ENCODE data around the gene ZNF665. TPM values are rescaled to one million over a fixed set of nuclear protein-coding genes. Genes with fewer than 3 reads are reported as not detected.

ZNF665 gene
- polyA plus RNA-seq, 1 donor from 2014 or later = 2.6 TPM

GRCh38 chr19:53158119-53158656, 35.0 kb downstream of the ZNF665 start:
- no peaks in the 10 kb centered on the region for H3K79me2 ChIP-seq (replicated peaks; ENCODE audit: insufficient read depth, low read length)
- H3K27ac ChIP-seq (ENCODE audit: low read length) = peak overlapping the region; percentile 8
- H3K9me3 ChIP-seq (ENCODE audit: low read length) = no peaks in the 10 kb centered on the region
- peak overlapping the region; percentile 86 for H3K4me3 ChIP-seq (ENCODE audit: low read length)
- H3K27me3 ChIP-seq (ENCODE audit: insufficient read depth, low read depth, low read length) = no peaks in the 10 kb centered on the region
- no peaks in the 10 kb centered on the region for H3K9me2 ChIP-seq (ENCODE audit: insufficient read depth, low read length)
- H4K20me1 ChIP-seq (ENCODE audit: insufficient read depth) = no peaks in the 10 kb centered on the region
- no peaks in the 10 kb centered on the region for H3K36me3 ChIP-seq (ENCODE audit: insufficient read depth, low read length)
- H2AFZ ChIP-seq (ENCODE audit: low read depth, low read length) = no peak overlapping the region
- H3F3A ChIP-seq (ENCODE audit: insufficient read depth, low read length, poor library complexity, severe bottlenecking) = no peaks in the 10 kb centered on the region
- H3K9ac ChIP-seq (ENCODE audit: low read length) = peak overlapping the region; percentile 72
- peak overlapping the region; percentile 89 for H3K4me2 ChIP-seq (ENCODE audit: low read length)
- TF ChIP-seq TAF1 (IDR thresholded peaks at IDR 0.05; ENCODE audit: low read depth) (no peak), POLR2AphosphoS5 (IDR thresholded peaks at IDR 0.05) (no peak), MXI1 (conservative IDR thresholded peaks at IDR 0.05; ENCODE audit: poor library complexity, severe bottlenecking) (no peak)
- TF ChIP-seq, protein P1, sequence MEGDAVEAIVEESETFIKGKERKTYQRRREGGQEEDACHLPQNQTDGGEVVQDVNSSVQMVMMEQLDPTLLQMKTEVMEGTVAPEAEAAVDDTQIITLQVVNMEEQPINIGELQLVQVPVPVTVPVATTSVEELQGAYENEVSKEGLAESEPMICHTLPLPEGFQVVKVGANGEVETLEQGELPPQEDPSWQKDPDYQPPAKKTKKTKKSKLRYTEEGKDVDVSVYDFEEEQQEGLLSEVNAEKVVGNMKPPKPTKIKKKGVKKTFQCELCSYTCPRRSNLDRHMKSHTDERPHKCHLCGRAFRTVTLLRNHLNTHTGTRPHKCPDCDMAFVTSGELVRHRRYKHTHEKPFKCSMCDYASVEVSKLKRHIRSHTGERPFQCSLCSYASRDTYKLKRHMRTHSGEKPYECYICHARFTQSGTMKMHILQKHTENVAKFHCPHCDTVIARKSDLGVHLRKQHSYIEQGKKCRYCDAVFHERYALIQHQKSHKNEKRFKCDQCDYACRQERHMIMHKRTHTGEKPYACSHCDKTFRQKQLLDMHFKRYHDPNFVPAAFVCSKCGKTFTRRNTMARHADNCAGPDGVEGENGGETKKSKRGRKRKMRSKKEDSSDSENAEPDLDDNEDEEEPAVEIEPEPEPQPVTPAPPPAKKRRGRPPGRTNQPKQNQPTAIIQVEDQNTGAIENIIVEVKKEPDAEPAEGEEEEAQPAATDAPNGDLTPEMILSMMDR (IDR thresholded peaks at IDR 0.05; ENCODE audit: poor library complexity, severe bottlenecking) = no peak

GRCh38 chr19:53157626-53158025, 35.5 kb downstream of the ZNF665 start:
- Histone ChIP-seq H3K4me2 (ENCODE audit: low read length) (peak overlapping the region; percentile 89), H2AFZ (ENCODE audit: low read depth, low read length) (peak overlapping the region; percentile 8), H3F3A (ENCODE audit: insufficient read depth, low read length, poor library complexity, severe bottlenecking) (no peaks in the 10 kb centered on the region), H3K27me3 (ENCODE audit: insufficient read depth, low read depth, low read length) (no peaks in the 10 kb centered on the region), H3K79me2 (replicated peaks; ENCODE audit: insufficient read depth, low read length) (no peaks in the 10 kb centered on the region), H3K9me2 (ENCODE audit: insufficient read depth, low read length) (no peaks in the 10 kb centered on the region), H3K36me3 (ENCODE audit: insufficient read depth, low read length) (no peaks in the 10 kb centered on the region), H4K20me1 (ENCODE audit: insufficient read depth) (no peaks in the 10 kb centered on the region), H3K9ac (ENCODE audit: low read length) (peak overlapping the region; percentile 72), H3K4me3 (ENCODE audit: low read length) (peak overlapping the region; percentile 86), H3K9me3 (ENCODE audit: low read length) (no peaks in the 10 kb centered on the region), H3K27ac (ENCODE audit: low read length) (no peak overlapping the region)
- no peak for TF ChIP-seq MXI1 (conservative IDR thresholded peaks at IDR 0.05; ENCODE audit: poor library complexity, severe bottlenecking)
- no peak for TF ChIP-seq EP300 (conservative IDR thresholded peaks at IDR 0.05; ENCODE audit: poor library complexity, severe bottlenecking)
- no peak for TF ChIP-seq RAD21 (conservative IDR thresholded peaks at IDR 0.05)

DNA sequence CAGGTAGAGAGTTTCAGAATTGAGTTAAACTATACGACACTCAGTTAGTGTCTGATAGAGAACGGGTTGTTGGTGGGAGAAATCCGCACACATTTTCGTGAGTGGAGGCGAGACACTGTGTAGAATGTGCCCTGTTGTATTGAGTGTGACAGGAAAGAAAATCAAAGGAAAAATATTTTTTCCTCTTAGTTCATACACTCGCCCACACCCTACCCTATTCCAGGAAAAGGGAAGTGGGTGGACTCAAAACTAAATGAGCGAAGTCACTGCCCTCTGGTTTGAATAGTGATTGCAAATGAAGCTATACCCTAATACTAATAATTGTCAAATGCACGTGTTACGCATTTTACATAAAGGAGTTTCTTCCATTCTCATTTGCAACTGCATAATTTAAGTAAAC, 36.3 kb downstream of the ZNF665 start:
- H2AFZ ChIP-seq (ENCODE audit: low read depth, low read length) = no peak overlapping the region
- H3K36me3 ChIP-seq (ENCODE audit: insufficient read depth, low read length) = no peaks in the 10 kb centered on the region
- peak overlapping the region; percentile 89 for H3K4me2 ChIP-seq (ENCODE audit: low read length)
- no peaks in the 10 kb centered on the region for H3K9me3 ChIP-seq (ENCODE audit: low read length)
- H3K4me3 ChIP-seq (ENCODE audit: low read length) = peak overlapping the region; percentile 86
- no peaks in the 10 kb centered on the region for H3K27me3 ChIP-seq (ENCODE audit: insufficient read depth, low read depth, low read length)
- no peak overlapping the region for H3K9ac ChIP-seq (ENCODE audit: low read length)
- H3K79me2 ChIP-seq (replicated peaks; ENCODE audit: insufficient read depth, low read length) = no peaks in the 10 kb centered on the region
- H3K9me2 ChIP-seq (ENCODE audit: insufficient read depth, low read length) = no peaks in the 10 kb centered on the region
- no peaks in the 10 kb centered on the region for H3F3A ChIP-seq (ENCODE audit: insufficient read depth, low read length, poor library complexity, severe bottlenecking)
- no peak overlapping the region for H3K27ac ChIP-seq (ENCODE audit: low read length)
- no peaks in the 10 kb centered on the region for H4K20me1 ChIP-seq (ENCODE audit: insufficient read depth)
- TF ChIP-seq, protein P2, sequence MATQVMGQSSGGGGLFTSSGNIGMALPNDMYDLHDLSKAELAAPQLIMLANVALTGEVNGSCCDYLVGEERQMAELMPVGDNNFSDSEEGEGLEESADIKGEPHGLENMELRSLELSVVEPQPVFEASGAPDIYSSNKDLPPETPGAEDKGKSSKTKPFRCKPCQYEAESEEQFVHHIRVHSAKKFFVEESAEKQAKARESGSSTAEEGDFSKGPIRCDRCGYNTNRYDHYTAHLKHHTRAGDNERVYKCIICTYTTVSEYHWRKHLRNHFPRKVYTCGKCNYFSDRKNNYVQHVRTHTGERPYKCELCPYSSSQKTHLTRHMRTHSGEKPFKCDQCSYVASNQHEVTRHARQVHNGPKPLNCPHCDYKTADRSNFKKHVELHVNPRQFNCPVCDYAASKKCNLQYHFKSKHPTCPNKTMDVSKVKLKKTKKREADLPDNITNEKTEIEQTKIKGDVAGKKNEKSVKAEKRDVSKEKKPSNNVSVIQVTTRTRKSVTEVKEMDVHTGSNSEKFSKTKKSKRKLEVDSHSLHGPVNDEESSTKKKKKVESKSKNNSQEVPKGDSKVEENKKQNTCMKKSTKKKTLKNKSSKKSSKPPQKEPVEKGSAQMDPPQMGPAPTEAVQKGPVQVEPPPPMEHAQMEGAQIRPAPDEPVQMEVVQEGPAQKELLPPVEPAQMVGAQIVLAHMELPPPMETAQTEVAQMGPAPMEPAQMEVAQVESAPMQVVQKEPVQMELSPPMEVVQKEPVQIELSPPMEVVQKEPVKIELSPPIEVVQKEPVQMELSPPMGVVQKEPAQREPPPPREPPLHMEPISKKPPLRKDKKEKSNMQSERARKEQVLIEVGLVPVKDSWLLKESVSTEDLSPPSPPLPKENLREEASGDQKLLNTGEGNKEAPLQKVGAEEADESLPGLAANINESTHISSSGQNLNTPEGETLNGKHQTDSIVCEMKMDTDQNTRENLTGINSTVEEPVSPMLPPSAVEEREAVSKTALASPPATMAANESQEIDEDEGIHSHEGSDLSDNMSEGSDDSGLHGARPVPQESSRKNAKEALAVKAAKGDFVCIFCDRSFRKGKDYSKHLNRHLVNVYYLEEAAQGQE (IDR thresholded peaks at IDR 0.05; ENCODE audit: borderline replicate concordance) = no peak
- TF ChIP-seq SMC3 (conservative IDR thresholded peaks at IDR 0.05; ENCODE audit: poor library complexity) = no peak
- TF ChIP-seq EZH2 (IDR thresholded peaks at IDR 0.05; ENCODE audit: borderline replicate concordance, insufficient read depth, low read length, poor library complexity, severe bottlenecking) = no peak
- no peak for TF ChIP-seq TAF1 (IDR thresholded peaks at IDR 0.05; ENCODE audit: low read depth)
- TF ChIP-seq POLR2AphosphoS5 (IDR thresholded peaks at IDR 0.05) = no peak
- TF ChIP-seq MXI1 (conservative IDR thresholded peaks at IDR 0.05; ENCODE audit: poor library complexity, severe bottlenecking) = no peak
- TF ChIP-seq EP300 (conservative IDR thresholded peaks at IDR 0.05; ENCODE audit: poor library complexity, severe bottlenecking) = no peak
- TF ChIP-seq, protein P1 (IDR thresholded peaks at IDR 0.05; ENCODE audit: poor library complexity, severe bottlenecking) = no peak
- TF ChIP-seq RAD21 (conservative IDR thresholded peaks at IDR 0.05) = no peak
